AG04449 (cell line): ENCODE results near the gene CTDSP1.

Experiments
- CTCF ChIA-PET: fragments of 350-600 bp; formaldehyde crosslinking; extraction: SDS; loops from one replicate; lab custom pipeline; 2021; ENCODE audit warnings: antibody characterized with exemption; lab: Yijun Ruan, JAX
- POLR2A ChIA-PET: fragments of 400-600, 350-600 bp; formaldehyde crosslinking; extraction: SDS; loops from one replicate; lab custom pipeline; 2020; ENCODE audit warnings: antibody characterized with exemption, inconsistent platforms; lab: Yijun Ruan, JAX
- DNase-seq: peaks from one replicate; pipeline ENCODE4 v3.0.0-alpha.2; 2010; ENCODE audit warnings: low read depth, low spot score
- H3K4me3 ChIP-seq: 2 replicates; pipeline ENCODE4 v1.5.1; 2011; ENCODE audit warnings: low read depth, mild to moderate bottlenecking, control low read depth, low read length
- TF ChIP-seq, protein P1 (sequence below): IDR thresholded peaks from one replicate; pipeline ENCODE4 v1.5.1; 2011; ENCODE audit warnings: mild to moderate bottlenecking, moderate library complexity, low read length, control low read depth, inconsistent platforms; ENCODE audit not compliant: insufficient read depth; ENCODE audit errors: missing control alignments

Gene CTDSP1

DNA sequence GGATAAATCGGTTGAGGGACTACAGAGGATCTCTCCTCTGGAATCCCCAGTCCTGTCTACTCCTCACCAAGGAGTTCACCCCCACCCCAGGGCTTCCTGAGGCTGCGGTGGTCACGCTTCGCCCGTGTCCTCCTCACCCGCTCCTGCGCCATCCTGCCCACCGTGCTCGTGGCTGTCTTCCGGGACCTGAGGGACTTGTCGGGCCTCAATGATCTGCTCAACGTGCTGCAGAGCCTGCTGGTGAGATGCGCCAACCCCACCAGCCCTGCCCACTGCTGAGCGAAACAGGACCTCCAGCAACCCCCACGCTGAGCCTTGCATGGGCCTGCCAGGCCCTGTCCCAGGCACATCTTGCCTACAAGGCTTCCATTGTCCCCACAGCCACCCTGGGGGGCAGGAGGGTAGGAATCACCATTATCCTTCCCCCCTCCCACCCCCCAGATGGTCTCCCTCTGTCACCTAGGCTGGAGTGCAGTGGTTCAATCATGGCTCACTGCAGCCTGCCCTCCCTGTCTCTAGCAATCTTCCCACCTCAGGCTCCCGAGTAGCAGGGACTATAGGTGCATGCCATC, 6.7 kb upstream of the CTDSP1 start:
- H3K4me3 ChIP-seq, result no peak overlapping the region
- ChIA-PET POLR2A (interaction anchor here (1.2 kb wide), 1 partner anchor 123 kb away, joined by 4 read pairs; the partner anchor contains the start of genes AAMP and PNKD), CTCF (interaction anchor here (1.1 to 6.5 kb wide), 10 partner anchors 8 to 120 kb away, joined by 3 to 83 read pairs (median 8); partner anchors contain the start of genes AAMP, PNKD and TMBIM1)
- TF ChIP-seq, protein P1, sequence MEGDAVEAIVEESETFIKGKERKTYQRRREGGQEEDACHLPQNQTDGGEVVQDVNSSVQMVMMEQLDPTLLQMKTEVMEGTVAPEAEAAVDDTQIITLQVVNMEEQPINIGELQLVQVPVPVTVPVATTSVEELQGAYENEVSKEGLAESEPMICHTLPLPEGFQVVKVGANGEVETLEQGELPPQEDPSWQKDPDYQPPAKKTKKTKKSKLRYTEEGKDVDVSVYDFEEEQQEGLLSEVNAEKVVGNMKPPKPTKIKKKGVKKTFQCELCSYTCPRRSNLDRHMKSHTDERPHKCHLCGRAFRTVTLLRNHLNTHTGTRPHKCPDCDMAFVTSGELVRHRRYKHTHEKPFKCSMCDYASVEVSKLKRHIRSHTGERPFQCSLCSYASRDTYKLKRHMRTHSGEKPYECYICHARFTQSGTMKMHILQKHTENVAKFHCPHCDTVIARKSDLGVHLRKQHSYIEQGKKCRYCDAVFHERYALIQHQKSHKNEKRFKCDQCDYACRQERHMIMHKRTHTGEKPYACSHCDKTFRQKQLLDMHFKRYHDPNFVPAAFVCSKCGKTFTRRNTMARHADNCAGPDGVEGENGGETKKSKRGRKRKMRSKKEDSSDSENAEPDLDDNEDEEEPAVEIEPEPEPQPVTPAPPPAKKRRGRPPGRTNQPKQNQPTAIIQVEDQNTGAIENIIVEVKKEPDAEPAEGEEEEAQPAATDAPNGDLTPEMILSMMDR, result no peak
- DNase-seq, result no peak

DNA sequence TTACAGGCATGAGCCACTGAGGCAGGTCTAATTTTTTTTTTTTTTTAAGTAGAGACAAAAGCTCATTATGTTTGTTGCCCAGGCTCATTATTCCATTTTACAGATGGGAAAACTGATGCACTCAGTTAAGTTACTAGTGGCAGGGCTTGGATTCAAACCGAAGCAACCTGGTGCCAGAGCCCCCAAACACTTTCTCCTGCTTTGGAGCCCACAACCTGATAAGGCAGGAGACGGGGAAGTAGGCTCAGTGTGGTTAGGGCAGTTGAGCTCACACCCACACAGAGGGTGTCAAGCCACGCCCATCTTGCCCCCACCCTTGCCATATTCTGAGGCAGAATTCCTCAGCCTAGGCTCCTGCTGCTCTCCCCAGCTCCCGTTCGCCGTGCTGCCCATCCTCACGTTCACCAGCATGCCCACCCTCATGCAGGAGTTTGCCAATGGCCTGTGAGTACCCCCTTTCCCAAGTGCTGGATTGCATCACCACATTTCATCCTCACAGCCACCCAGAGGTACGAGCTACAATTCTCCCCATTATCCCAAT, 5.8 kb upstream of the CTDSP1 start:
- DNase-seq, result no peak
- CTCF ChIA-PET, result interaction anchor here (0.8 to 6.5 kb wide), 11 partner anchors 9 to 120 kb away, joined by 3 to 83 read pairs (median 5); partner anchors contain the start of genes AAMP, PNKD and TMBIM1
- POLR2A ChIA-PET, result interaction anchor here (1.2 kb wide), 1 partner anchor 124 kb away, joined by 4 read pairs; the partner anchor contains the start of genes AAMP and PNKD
- TF ChIP-seq, protein P1, result no peak
- no peak overlapping the region for H3K4me3 ChIP-seq

DNA sequence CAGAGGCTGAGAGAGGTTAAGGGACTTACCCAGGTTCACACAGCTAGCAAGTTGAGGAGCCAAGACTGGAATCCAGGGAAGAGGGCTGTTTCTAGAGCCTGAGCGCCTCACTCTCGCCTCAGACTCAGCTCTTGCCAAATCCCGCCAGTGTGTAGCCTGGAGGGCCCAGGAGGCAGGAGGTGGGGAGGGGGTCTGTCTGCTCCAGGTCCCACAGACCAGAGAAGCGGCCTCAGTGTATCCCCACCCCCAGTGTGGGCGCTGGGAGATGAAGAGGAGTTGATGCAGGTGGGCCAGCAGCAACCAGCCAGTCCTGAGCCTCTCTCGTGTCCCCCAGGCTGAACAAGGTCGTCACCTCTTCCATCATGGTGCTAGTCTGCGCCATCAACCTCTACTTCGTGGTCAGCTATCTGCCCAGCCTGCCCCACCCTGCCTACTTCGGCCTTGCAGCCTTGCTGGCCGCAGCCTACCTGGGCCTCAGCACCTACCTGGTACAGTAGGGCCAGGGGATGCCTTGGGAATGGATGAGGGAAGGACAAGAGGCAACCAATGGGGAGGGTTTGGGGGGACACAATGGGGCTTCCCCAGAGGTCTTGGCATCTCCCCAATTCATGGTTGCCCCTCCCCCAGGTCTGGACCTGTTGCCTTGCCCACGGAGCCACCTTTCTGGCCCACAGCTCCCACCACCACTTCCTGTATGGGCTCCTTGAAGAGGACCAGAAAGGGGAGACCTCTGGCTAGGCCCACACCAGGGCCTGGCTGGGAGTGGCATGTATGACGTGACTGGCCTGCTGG, 5.2 kb upstream of the CTDSP1 start:
- DNase-seq, result no peak
- H3K4me3 ChIP-seq, result no peak overlapping the region
- TF ChIP-seq, protein P1, result no peak
- CTCF ChIA-PET, result interaction anchor here (0.8 to 6.5 kb wide), 18 partner anchors 10 to 121 kb away, joined by 3 to 83 read pairs (median 6); partner anchors contain the start of genes AAMP, CATIP, PNKD and TMBIM1
- POLR2A ChIA-PET, result interaction anchor here (1.2 kb wide), 1 partner anchor 124 kb away, joined by 4 read pairs; the partner anchor contains the start of genes AAMP and PNKD

DNA sequence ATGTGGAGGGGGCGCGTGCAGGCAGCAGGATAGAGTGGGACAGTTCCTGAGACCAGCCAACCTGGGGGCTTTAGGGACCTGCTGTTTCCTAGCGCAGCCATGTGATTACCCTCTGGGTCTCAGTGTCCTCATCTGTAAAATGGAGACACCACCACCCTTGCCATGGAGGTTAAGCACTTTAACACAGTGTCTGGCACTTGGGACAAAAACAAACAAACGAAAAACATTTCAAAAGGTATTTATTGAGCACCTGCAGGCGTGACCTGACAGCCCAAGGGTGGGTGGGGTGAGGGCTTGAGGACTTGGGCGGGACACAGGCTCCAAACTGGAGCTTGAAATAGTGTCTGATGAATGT, 4.6 kb upstream of the CTDSP1 start:
- no peak overlapping the region for H3K4me3 ChIP-seq
- DNase-seq, result no peak
- POLR2A ChIA-PET, result no interaction called here
- CTCF ChIA-PET, result interaction anchor here (0.8 to 6.5 kb wide), 12 partner anchors 10 to 122 kb away, joined by 3 to 83 read pairs (median 13); partner anchors contain the start of genes AAMP, CATIP, PNKD and TMBIM1
- TF ChIP-seq, protein P1, result no peak

GRCh38 chr2:218395456-218395825, 4.2 kb upstream of the CTDSP1 start:
- CTCF ChIA-PET, result interaction anchor here (0.8 to 6.5 kb wide), 15 partner anchors 10 to 176 kb away, joined by 3 to 83 read pairs (median 8); partner anchors contain the start of genes AAMP, CATIP, PNKD and TMBIM1
- POLR2A ChIA-PET, result interaction anchor here (1.7 to 2.0 kb wide), 2 partner anchors 11 to 124 kb away, joined by 6 to 11 read pairs; no protein-coding TSS in a partner anchor

More at GRCh38 chr2:218395456-218395825, 4.2 kb upstream of the CTDSP1 start:
- DNase-seq, result no peak
- peak overlapping the region; percentile 46 for H3K4me3 ChIP-seq
- TF ChIP-seq, protein P1, result no peak
